OCI-LY1 (cell line): ENCODE results near the gene TMEM229A.

Experiments
- EZH2 ChIP-seq: fragments of 200-600 bp; sonication (generic), shearing (Covaris generic); IDR thresholded peaks from 2 replicates; pipeline ENCODE4 v1.8.0; 2017; ENCODE audit warnings: borderline replicate concordance, mixed run types, mild to moderate bottlenecking, antibody characterized with exemption, low read length, moderate library complexity, mixed read lengths
- TF ChIP-seq, protein P1 (sequence below): fragments of 200-600 bp; sonication (generic), shearing (Covaris generic); IDR thresholded peaks from 2 replicates; pipeline ENCODE4 v1.5.1; 2017; ENCODE audit warnings: mild to moderate bottlenecking, antibody characterized with exemption, low read length, moderate library complexity, mixed read lengths

DNA sequence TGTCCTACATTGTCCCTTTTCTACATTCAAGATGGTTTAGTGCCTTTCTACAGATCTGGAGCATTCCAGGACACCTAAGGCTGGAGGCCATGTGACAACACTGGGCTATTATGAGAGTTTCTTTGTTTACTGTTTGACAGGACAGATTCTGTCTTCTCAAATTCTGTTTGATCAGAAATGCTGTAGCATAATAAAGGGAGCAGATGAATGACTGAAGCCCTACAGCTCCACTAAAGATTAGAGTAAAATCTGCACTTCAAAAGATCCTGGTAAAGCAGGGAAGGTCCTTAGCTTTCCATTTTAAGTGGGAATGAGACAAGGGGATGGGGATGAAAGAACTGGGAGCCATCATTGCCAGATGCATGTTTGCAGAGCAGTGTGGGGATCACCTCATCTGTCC lies 38.4 kb downstream of the TMEM229A start:
- TF ChIP-seq EZH2, result no peak
- TF ChIP-seq, protein P1, sequence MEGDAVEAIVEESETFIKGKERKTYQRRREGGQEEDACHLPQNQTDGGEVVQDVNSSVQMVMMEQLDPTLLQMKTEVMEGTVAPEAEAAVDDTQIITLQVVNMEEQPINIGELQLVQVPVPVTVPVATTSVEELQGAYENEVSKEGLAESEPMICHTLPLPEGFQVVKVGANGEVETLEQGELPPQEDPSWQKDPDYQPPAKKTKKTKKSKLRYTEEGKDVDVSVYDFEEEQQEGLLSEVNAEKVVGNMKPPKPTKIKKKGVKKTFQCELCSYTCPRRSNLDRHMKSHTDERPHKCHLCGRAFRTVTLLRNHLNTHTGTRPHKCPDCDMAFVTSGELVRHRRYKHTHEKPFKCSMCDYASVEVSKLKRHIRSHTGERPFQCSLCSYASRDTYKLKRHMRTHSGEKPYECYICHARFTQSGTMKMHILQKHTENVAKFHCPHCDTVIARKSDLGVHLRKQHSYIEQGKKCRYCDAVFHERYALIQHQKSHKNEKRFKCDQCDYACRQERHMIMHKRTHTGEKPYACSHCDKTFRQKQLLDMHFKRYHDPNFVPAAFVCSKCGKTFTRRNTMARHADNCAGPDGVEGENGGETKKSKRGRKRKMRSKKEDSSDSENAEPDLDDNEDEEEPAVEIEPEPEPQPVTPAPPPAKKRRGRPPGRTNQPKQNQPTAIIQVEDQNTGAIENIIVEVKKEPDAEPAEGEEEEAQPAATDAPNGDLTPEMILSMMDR, result no peak
